GM06990 (cell line): ENCODE data around the gene ATP2B3.

Experiments used
- DNase-seq: peaks from one replicate; pipeline ENCODE4 v3.0.0-alpha.2; 2011; ENCODE audit not compliant: insufficient read length; ENCODE audit errors: extremely low read depth
- H3K27me3 ChIP-seq: replicated peaks from 2 replicates; pipeline ENCODE4 v1.6.0; 2011; ENCODE audit warnings: low read length; ENCODE audit not compliant: control insufficient read depth, insufficient read depth
- H3K36me3 ChIP-seq: 2 replicates; pipeline ENCODE4 v1.5.1; 2011; ENCODE audit warnings: low read length; ENCODE audit not compliant: control insufficient read depth, insufficient read depth
- H3K4me3 ChIP-seq: replicated peaks from 2 replicates; pipeline ENCODE4 v1.5.1; 2011; ENCODE audit warnings: low read depth, mild to moderate bottlenecking, control low read depth, low read length
- TF ChIP-seq, protein P1 (sequence below): IDR thresholded peaks from 2 replicates; pipeline ENCODE4 v1.5.1; 2011; ENCODE audit warnings: low read length, control low read depth, mild to moderate bottlenecking, inconsistent platforms; ENCODE audit not compliant: insufficient read depth, poor library complexity, severe bottlenecking

Gene ATP2B3

DNA sequence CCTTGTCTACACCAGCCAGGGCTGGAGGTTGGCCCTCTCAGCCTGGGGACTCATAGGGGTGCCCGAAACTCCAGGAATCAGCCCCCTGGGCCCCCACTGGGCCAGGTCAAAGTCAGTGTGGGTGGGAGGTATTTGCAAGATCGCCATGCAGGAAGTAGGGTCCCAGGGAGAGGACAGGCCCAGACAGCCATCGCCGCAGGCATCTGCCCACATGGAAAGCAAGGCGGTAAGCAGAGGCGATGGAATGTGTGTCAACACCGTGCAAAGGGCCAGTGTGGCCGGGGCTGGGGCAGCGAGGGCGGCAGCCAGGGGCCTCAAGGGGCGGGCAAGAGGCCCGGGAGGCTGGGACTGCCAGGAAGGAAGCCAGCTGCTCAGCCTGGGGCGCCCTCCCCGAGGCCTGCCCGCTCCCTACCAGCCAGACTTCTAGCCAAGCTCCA, 110.3 kb downstream of the ATP2B3 start:
- DNase-seq, result no peak
- Histone ChIP-seq H3K27me3 (no peaks in the 10 kb centered on the region), H3K36me3 (no peaks in the 10 kb centered on the region), H3K4me3 (no peak overlapping the region)
- TF ChIP-seq, protein P1, sequence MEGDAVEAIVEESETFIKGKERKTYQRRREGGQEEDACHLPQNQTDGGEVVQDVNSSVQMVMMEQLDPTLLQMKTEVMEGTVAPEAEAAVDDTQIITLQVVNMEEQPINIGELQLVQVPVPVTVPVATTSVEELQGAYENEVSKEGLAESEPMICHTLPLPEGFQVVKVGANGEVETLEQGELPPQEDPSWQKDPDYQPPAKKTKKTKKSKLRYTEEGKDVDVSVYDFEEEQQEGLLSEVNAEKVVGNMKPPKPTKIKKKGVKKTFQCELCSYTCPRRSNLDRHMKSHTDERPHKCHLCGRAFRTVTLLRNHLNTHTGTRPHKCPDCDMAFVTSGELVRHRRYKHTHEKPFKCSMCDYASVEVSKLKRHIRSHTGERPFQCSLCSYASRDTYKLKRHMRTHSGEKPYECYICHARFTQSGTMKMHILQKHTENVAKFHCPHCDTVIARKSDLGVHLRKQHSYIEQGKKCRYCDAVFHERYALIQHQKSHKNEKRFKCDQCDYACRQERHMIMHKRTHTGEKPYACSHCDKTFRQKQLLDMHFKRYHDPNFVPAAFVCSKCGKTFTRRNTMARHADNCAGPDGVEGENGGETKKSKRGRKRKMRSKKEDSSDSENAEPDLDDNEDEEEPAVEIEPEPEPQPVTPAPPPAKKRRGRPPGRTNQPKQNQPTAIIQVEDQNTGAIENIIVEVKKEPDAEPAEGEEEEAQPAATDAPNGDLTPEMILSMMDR, result no peak

DNA sequence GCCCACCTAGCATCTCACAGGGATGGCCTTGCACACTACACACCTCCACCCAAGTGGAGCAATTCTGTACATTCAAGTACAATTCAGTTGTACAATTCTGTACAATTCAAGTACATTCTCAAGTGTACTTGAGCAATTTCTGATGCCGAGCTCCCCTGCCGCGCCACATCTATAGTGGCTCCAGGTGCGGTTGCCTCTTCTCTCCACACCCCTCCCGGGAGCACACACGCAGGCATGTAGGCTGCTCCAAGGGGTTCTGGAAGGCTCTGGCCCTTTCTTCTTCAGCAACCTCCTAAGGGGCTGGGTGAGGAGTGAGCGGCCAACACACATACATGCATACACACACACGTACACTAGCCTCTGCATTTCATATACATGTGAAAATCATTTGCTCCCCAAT, 110.7 kb downstream of the ATP2B3 start:
- Histone ChIP-seq H3K4me3 (no peak overlapping the region), H3K36me3 (no peaks in the 10 kb centered on the region), H3K27me3 (no peaks in the 10 kb centered on the region)
- DNase-seq, result no peak
- TF ChIP-seq, protein P1, result no peak

DNA sequence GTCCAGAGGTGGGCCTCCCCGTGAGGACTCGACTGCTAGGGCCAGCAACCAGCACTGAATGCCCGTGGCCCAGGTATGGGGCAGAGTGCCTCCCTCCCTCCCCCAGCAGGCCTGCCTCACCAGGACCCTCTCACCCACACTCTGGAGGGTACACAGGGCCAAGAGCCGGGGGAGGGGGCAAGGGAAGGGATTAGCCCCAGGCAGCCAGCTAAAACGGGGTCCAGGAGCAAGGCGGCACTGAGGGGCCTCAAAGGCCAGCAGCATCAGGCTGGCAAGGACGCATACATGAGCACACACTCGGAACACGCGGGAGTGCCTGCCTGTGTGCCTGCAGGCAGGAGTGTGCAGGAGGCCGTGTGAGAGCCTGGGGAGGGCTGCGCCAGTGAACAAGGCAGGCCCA, 111.2 kb downstream of the ATP2B3 start:
- H3K27me3 ChIP-seq, result no peaks in the 10 kb centered on the region
- no peak overlapping the region for H3K4me3 ChIP-seq
- no peaks in the 10 kb centered on the region for H3K36me3 ChIP-seq
- TF ChIP-seq, protein P1, result no peak
- no peak for DNase-seq

DNA sequence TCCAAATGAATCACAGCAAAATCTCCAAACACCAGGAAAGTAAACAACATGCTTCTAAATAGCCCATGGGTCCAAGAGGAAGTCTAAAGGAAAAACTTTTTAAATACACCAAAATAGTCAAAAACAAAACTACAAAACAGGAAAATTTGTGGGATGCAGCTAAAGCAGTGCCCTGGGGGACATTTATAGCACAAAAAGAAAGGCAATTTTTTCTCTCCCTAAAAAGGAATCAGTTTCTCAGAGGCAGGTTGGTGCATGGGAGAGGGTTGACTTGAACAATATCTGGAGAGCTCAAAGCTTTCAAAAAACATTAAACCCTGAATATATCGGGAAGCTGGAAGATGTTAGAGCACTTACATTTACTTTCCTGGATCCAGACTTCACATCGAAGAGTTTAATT, 113.9 kb downstream of the ATP2B3 start:
- H3K27me3 ChIP-seq, result no peaks in the 10 kb centered on the region
- TF ChIP-seq, protein P1, result no peak

DNA sequence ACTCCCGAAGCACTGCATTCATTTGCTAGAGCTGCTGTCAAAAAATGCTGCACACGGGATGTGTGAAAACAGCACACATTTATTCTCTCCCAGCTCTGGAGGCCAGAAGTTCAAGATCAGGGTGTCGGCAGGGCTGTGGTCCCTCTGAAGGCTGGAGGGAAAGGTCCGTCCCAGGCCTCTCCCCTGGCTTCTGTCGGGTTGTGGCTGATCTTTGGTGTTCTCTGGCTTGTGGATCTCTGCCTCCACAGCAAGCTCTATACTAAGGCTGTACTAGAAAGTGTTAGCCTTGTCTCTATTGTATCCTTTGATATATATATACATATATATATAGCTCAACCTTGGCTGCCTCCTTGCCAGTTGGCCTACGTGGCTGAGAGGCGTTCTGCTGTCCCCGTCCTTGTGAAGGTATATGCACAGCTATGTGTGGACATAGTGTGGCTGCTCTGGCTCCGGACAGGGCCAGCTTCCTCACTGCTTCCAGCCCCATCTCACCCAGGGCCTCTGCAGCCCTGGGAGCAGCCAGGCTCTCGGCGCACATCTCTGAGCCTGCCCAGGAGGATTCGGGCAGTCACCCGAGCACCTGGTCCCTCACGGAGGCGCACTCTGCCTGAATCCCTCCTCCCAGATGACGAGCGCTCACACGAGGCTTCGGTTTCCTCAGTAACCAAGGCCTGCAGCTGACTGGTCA, 114.6 kb downstream of the ATP2B3 start:
- TF ChIP-seq, protein P1, result no peak
- DNase-seq, result no peak
- H3K27me3 ChIP-seq, result no peaks in the 10 kb centered on the region
- H3K4me3 ChIP-seq, result no peak overlapping the region
- no peaks in the 10 kb centered on the region for H3K36me3 ChIP-seq

More for the DNA sequence above, 113.9 kb downstream of the ATP2B3 start:
- Histone ChIP-seq H3K36me3 (no peaks in the 10 kb centered on the region), H3K4me3 (no peak overlapping the region)
- no peak for DNase-seq
